ENCODE measurements around the gene USP31.

DNA sequence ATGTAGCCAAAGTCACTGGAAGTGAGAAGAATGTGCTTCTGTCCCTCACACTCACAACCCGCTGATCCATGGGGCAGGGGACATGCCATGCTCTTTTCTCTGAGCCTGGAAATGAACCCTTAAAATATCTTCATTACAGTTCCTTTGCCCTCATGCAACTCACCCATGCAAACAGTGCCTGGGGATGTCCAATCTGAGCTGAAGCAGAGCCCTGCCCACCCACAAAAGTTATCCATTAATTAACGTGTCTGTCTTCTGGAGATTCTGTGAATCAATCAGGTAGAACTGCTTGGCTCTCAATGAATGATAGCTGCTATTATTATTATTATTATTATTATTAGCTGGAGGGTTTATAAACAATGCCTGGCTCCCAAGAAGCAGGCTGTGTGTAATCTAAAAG lies 133.7 kb downstream of the USP31 start:
- TF ChIP-seq CTCF (IDR thresholded peaks at IDR 0.05) (no peak), IRF2 (CRISPR knock-in tag; IDR thresholded peaks at IDR 0.05; ENCODE audit: borderline replicate concordance, low read depth) (no peak), RELA (CRISPR knock-in tag; IDR thresholded peaks at IDR 0.05; ENCODE audit: borderline replicate concordance) (no peak), USF2 (CRISPR knock-in tag; IDR thresholded peaks at IDR 0.05) (no peak), CREB1 (CRISPR knock-in tag; IDR thresholded peaks at IDR 0.05) (no peak), CBFB (CRISPR knock-in tag; IDR thresholded peaks at IDR 0.05; ENCODE audit: low read depth) (no peak), SMAD3 (CRISPR knock-in tag; IDR thresholded peaks at IDR 0.05; ENCODE audit: borderline replicate concordance) (no peak), NFYB (CRISPR knock-in tag; conservative IDR thresholded peaks at IDR 0.05; ENCODE audit: low read depth) (no peak)

Data from WTC11 (cell line).